Measurements from ENCODE around the gene SEC61A1. TPM values are rescaled to one million over a fixed set of nuclear protein-coding genes. Genes with fewer than 3 reads are reported as not detected.
A peak's percentile ranks its signal among the peaks of the same experiment; 100 is the strongest.

SEC61A1 gene
- total RNA-seq, 1 donor = 406 TPM

- TF ChIP-seq CTCF (IDR thresholded peaks at IDR 0.05; ENCODE audit: insufficient read depth, low read length) = no peak
- no peak for DNase-seq (ENCODE audit: low read depth)
- H3K4me3 ChIP-seq (ENCODE audit: low read depth, low read length) = no peak overlapping the region
Measured at GRCh38 chr3:128066676-128067075, 14.4 kb downstream of the SEC61A1 start.

- H3K4me3 ChIP-seq (ENCODE audit: low read depth, low read length) = no peak overlapping the region
- no peak for TF ChIP-seq CTCF (IDR thresholded peaks at IDR 0.05; ENCODE audit: insufficient read depth, low read length)
- DNase-seq (ENCODE audit: low read depth) = no peak
Measured at GRCh38 chr3:128067489-128067888, 15.3 kb downstream of the SEC61A1 start.

GRCh38 chr3:128068156-128068620 lies 16.0 kb downstream of the SEC61A1 start:
- no peak overlapping the region for H3K4me3 ChIP-seq (ENCODE audit: low read depth, low read length)
- peak; percentile 60 for DNase-seq (ENCODE audit: low read depth)
- peak; percentile 73 for TF ChIP-seq CTCF (IDR thresholded peaks at IDR 0.05; ENCODE audit: insufficient read depth, low read length)

- no peak for TF ChIP-seq CTCF (IDR thresholded peaks at IDR 0.05; ENCODE audit: insufficient read depth, low read length)
- no peak for DNase-seq (ENCODE audit: low read depth)
- no peak overlapping the region for H3K4me3 ChIP-seq (ENCODE audit: low read depth, low read length)
Measured at GRCh38 chr3:128069271-128069670, 17.0 kb downstream of the SEC61A1 start.

- DNase-seq (ENCODE audit: low read depth) = no peak
- TF ChIP-seq CTCF (IDR thresholded peaks at IDR 0.05; ENCODE audit: insufficient read depth, low read length) = no peak
- no peak overlapping the region for H3K4me3 ChIP-seq (ENCODE audit: low read depth, low read length)
Measured at GRCh38 chr3:128070898-128071591, 18.8 kb downstream of the SEC61A1 start.

GRCh38 chr3:128071771-128072453 lies 19.7 kb downstream of the SEC61A1 start:
- no peak for DNase-seq (ENCODE audit: low read depth)
- no peak for TF ChIP-seq CTCF (IDR thresholded peaks at IDR 0.05; ENCODE audit: insufficient read depth, low read length)
- no peak overlapping the region for H3K4me3 ChIP-seq (ENCODE audit: low read depth, low read length)

Measured in fibroblast of the aortic adventitia (primary cell).